Epidermal melanocyte (primary cell): ENCODE data around the gene IL3.

ENCODE experiments used
- DNase-seq: peaks from one replicate; pipeline ENCODE4 v3.0.0; 2011; ENCODE audit warnings: low spot score; ENCODE audit not compliant: insufficient read length

IL3 gene

GRCh38 chr5:132072070-132072469, 11.6 kb downstream of the IL3 start:
- DNase-seq = no peak

GRCh38 chr5:132072528-132072927, 12.1 kb downstream of the IL3 start:
- DNase-seq = no peak

- DNase-seq = no peak
Observed at GRCh38 chr5:132073231-132074013, 13.0 kb downstream of the IL3 start, which contains the start of gene CSF2. TSS of gene CSF2 (plus strand) at chr5:132073789. CDS start at chr5:132073824, 35 bp downstream.

- DNase-seq = no peak
Observed at GRCh38 chr5:132074091-132074771, 13.8 kb downstream of the IL3 start.

GRCh38 chr5:132074772-132075718, 14.6 kb downstream of the IL3 start:
- DNase-seq = no peak

- DNase-seq = no peak
Observed at GRCh38 chr5:132075719-132076077, 15.2 kb downstream of the IL3 start.

- DNase-seq = no peak
Observed at GRCh38 chr5:132076202-132076830, 15.9 kb downstream of the IL3 start.

- DNase-seq = no peak
Observed at GRCh38 chr5:132076983-132077382, 16.5 kb downstream of the IL3 start.

GRCh38 chr5:132079081-132079480, 18.6 kb downstream of the IL3 start:
- no peak for DNase-seq

- no peak for DNase-seq
Observed at GRCh38 chr5:132079619-132080018, 19.2 kb downstream of the IL3 start.

- no peak for DNase-seq
Observed at GRCh38 chr5:132080595-132080994, 20.1 kb downstream of the IL3 start.

- no peak for DNase-seq
Observed at GRCh38 chr5:132081458-132081857, 21.0 kb downstream of the IL3 start.

- DNase-seq = no peak
Observed at GRCh38 chr5:132082329-132083023, 22.0 kb downstream of the IL3 start.

GRCh38 chr5:132083071-132083678, 22.7 kb downstream of the IL3 start:
- no peak for DNase-seq

- no peak for DNase-seq
Observed at GRCh38 chr5:132085686-132086085, 25.2 kb downstream of the IL3 start.

GRCh38 chr5:132086277-132086794, 25.9 kb downstream of the IL3 start:
- peak; percentile 83 for DNase-seq

GRCh38 chr5:132087176-132087575, 26.7 kb downstream of the IL3 start:
- no peak for DNase-seq

- DNase-seq = no peak
Observed at GRCh38 chr5:132087661-132088060, 27.2 kb downstream of the IL3 start.

- DNase-seq = no peak
Observed at GRCh38 chr5:132089363-132089762, 28.9 kb downstream of the IL3 start.

- DNase-seq = no peak
Observed at GRCh38 chr5:132090107-132090506, 29.7 kb downstream of the IL3 start.
